ENCODE results near the gene COMMD8. TPM values are rescaled to one million over a fixed set of nuclear protein-coding genes. Genes with fewer than 3 reads are reported as not detected.

Gene COMMD8
- total RNA-seq, 4 donors from 2014 or later, result 11.6 to 25.2 (median 17.2) TPM

- peaks cover 0 to 29% (median 4%) of the 10 kb centered on the region in 3 donors for H3K4me1 ChIP-seq
- no peaks in the 10 kb centered on the region for H3K27me3 ChIP-seq
- WGBS, 2 donors (ENCODE audit: low coverage in 1 of 2), result 75 to 78% methylated on average over 1 to 3 of the region's 3 CpGs
- H3K27ac ChIP-seq, result peak overlapping the region; percentile 73 to 91 (median 90)
- H3K36me3 ChIP-seq, result no peaks in the 10 kb centered on the region
- TF ChIP-seq CTCF (IDR thresholded peaks at IDR 0.05) (no peak), EP300 (IDR thresholded peaks at IDR 0.05) (no peak), POLR2AphosphoS5 (IDR thresholded peaks at IDR 0.05) (no peak), POLR2A (IDR thresholded peaks at IDR 0.05) (no peak)
- ATAC-seq, result no peak
- no peak overlapping the region for H3K4me3 ChIP-seq
- H3K9me3 ChIP-seq, result no peaks in the 10 kb centered on the region
Measured at GRCh38 chr4:47484168-47484567, 20.7 kb upstream of the COMMD8 start.

DNA sequence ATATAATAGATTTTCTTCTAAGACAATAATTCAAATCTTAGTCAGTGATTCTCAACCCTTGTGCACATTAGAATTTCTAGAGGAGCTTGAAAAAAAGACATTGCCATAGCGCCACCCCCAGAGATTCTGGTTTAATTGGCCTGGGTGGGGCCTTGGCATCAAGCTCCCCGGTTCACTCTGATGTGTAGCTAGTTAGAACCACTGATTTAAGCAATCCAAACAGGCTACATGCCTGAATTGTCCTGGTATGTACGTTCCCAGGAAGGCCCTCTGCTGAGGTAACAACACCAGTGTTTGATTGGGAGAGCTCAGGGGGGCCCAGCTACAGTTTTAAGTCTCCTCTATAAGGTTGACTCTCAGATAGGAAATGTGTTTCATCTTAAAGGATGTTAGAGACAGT, 20.2 kb upstream of the COMMD8 start:
- H3K9me3 ChIP-seq, result no peaks in the 10 kb centered on the region
- 70 to 100% methylated on average over 1 to 3 of the region's 3 CpGs for WGBS, 2 donors (ENCODE audit: low coverage in 1 of 2)
- ATAC-seq, result no peak
- peak overlapping the region; percentile 20 to 91 (median 90) for H3K27ac ChIP-seq
- no peak overlapping the region for H3K4me3 ChIP-seq
- TF ChIP-seq POLR2AphosphoS5 (IDR thresholded peaks at IDR 0.05), result no peak
- no peak for TF ChIP-seq POLR2A (IDR thresholded peaks at IDR 0.05)
- TF ChIP-seq CTCF (IDR thresholded peaks at IDR 0.05), result no peak
- no peak for TF ChIP-seq EP300 (IDR thresholded peaks at IDR 0.05)
- no peaks in the 10 kb centered on the region for H3K36me3 ChIP-seq
- peaks cover 0 to 27% (median 4%) of the 10 kb centered on the region in 3 donors for H3K4me1 ChIP-seq
- no peaks in the 10 kb centered on the region for H3K27me3 ChIP-seq

DNA sequence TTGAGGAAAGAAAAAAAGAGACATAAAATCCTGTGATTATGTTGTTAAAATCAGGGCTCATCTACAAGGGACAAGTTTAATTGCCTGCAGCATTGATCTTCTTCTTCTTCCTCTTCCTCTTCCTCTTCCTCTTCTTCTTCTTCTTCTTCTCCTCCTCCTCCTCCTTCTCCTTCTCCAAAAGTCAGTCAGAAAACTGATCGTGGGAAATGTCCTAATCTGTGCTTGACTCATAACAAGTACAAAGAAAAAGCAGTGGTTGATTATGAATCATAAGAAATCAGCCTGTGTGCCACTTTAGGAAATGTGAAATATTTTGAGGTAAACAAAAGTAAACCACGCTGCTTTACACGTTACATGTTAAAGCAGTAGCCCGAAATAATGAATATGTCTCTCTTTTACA, 18.8 kb upstream of the COMMD8 start:
- H3K27me3 ChIP-seq, result no peaks in the 10 kb centered on the region
- no peaks in the 10 kb centered on the region for H3K9me3 ChIP-seq
- H3K4me3 ChIP-seq, result no peak overlapping the region
- WGBS, 2 donors (ENCODE audit: low coverage in 1 of 2), result 77 to 81% methylated on average over 4 of the region's 4 CpGs
- H3K27ac ChIP-seq, result no peak overlapping the region
- H3K36me3 ChIP-seq, result no peaks in the 10 kb centered on the region
- peaks cover 0 to 20% (median under 1%) of the 10 kb centered on the region in 3 donors for H3K4me1 ChIP-seq
- TF ChIP-seq EP300 (IDR thresholded peaks at IDR 0.05) (no peak), POLR2A (IDR thresholded peaks at IDR 0.05) (no peak), POLR2AphosphoS5 (IDR thresholded peaks at IDR 0.05) (no peak), CTCF (IDR thresholded peaks at IDR 0.05) (no peak)
- no peak for ATAC-seq

DNA sequence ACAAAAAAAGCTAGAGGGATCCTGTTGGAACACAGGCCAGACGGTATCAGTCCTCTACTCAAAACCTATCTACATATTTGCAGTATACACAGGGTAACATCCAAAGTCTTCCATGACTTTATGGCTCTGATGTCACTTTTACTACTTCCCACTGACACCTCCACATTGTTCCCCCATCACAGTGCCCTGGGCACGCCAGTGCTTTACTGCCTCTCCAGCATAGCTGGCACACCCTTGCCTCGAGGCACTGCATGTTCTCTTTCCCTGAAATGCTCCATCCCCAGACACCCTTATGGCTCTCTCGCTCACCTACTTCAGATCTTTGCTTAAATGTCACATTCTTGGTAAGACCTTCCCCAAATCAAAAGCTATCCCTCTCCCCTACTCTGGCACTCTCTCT, 15.3 kb upstream of the COMMD8 start:
- H3K27me3 ChIP-seq, result no peaks in the 10 kb centered on the region
- ATAC-seq, result no peak

More for the DNA sequence above, 15.3 kb upstream of the COMMD8 start:
- H3K9me3 ChIP-seq, result no peaks in the 10 kb centered on the region
- no peaks in the 10 kb centered on the region for H3K36me3 ChIP-seq
- no peak overlapping the region for H3K27ac ChIP-seq
- TF ChIP-seq CTCF (IDR thresholded peaks at IDR 0.05), result no peak
- no peak for TF ChIP-seq POLR2A (IDR thresholded peaks at IDR 0.05)
- no peak for TF ChIP-seq POLR2AphosphoS5 (IDR thresholded peaks at IDR 0.05)
- no peak for TF ChIP-seq EP300 (IDR thresholded peaks at IDR 0.05)
- 75 to 83% methylated on average over 4 of the region's 4 CpGs for WGBS, 2 donors (ENCODE audit: low coverage in 1 of 2)
- peaks cover 0 to under 1% (median 0%) of the 10 kb centered on the region in 3 donors for H3K4me1 ChIP-seq
- H3K4me3 ChIP-seq, result no peak overlapping the region
